OCI-LY1 (cell line): ENCODE results near the gene SPTLC3.

Source experiments
- EZH2 ChIP-seq: fragments of 200-600 bp; sonication (generic), shearing (Covaris generic); IDR thresholded peaks from 2 replicates; pipeline ENCODE4 v1.8.0; 2017; ENCODE audit warnings: borderline replicate concordance, mixed run types, mild to moderate bottlenecking, antibody characterized with exemption, low read length, moderate library complexity, mixed read lengths
- TF ChIP-seq, protein P1 (sequence below): fragments of 200-600 bp; sonication (generic), shearing (Covaris generic); IDR thresholded peaks from 2 replicates; pipeline ENCODE4 v1.5.1; 2017; ENCODE audit warnings: mild to moderate bottlenecking, antibody characterized with exemption, low read length, moderate library complexity, mixed read lengths

DNA sequence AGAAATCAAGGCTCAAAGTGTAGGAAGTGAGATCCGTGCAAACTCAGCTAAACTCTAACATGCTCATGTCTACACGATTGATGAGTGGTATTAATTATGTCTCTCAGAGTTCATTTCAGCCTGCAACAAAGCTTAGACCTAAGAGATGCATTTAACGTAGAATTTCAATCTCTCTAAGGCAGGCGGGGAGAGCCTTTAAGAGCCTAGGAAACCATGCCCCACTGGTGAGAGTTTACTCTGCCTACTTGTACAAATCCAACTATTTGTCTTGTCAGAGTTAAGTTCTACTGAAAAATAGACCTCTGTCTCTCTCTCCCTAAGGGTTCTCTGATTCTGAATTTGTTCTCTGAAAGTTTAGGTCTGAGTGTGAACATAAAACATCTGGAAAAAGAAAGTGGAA lies 100.9 kb downstream of the SPTLC3 start:
- no peak for TF ChIP-seq EZH2
- TF ChIP-seq, protein P1, sequence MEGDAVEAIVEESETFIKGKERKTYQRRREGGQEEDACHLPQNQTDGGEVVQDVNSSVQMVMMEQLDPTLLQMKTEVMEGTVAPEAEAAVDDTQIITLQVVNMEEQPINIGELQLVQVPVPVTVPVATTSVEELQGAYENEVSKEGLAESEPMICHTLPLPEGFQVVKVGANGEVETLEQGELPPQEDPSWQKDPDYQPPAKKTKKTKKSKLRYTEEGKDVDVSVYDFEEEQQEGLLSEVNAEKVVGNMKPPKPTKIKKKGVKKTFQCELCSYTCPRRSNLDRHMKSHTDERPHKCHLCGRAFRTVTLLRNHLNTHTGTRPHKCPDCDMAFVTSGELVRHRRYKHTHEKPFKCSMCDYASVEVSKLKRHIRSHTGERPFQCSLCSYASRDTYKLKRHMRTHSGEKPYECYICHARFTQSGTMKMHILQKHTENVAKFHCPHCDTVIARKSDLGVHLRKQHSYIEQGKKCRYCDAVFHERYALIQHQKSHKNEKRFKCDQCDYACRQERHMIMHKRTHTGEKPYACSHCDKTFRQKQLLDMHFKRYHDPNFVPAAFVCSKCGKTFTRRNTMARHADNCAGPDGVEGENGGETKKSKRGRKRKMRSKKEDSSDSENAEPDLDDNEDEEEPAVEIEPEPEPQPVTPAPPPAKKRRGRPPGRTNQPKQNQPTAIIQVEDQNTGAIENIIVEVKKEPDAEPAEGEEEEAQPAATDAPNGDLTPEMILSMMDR, result no peak
